NCI-H2029 (cell line): ENCODE data around the gene MFGE8.

Source experiments
- DNase-seq: peaks from one replicate; lab custom pipeline; 2025; lab: John Stamatoyannopoulos, UW

The MFGE8 gene

GRCh38 chr15:88900309-88900981 lies 12.7 kb downstream of the MFGE8 start:
- no peak for DNase-seq

GRCh38 chr15:88899251-88899650 lies 13.9 kb downstream of the MFGE8 start:
- no peak for DNase-seq

GRCh38 chr15:88898736-88899135 lies 14.4 kb downstream of the MFGE8 start:
- DNase-seq = no peak

- peak; percentile 22 for DNase-seq
Measured at GRCh38 chr15:88897456-88898194, 15.6 kb downstream of the MFGE8 start.

- no peak for DNase-seq
Measured at GRCh38 chr15:88897142-88897455, 16.1 kb downstream of the MFGE8 start.

- no peak for DNase-seq
Measured at GRCh38 chr15:88896333-88897033, 16.7 kb downstream of the MFGE8 start.

- DNase-seq = no peak
Measured at GRCh38 chr15:88894819-88895767, 18.1 kb downstream of the MFGE8 start, which contains the start of gene HAPLN3. Gene HAPLN3, minus strand, starts transcription at chr15:88895544. Its CDS starts 8,246 bp downstream, at chr15:88887298.

GRCh38 chr15:88894348-88894818 lies 18.8 kb downstream of the MFGE8 start:
- no peak for DNase-seq

- no peak for DNase-seq
Measured at GRCh38 chr15:88891540-88892254, 21.5 kb downstream of the MFGE8 start.

GRCh38 chr15:88890495-88890894 lies 22.7 kb downstream of the MFGE8 start:
- DNase-seq = no peak

GRCh38 chr15:88888719-88889118 lies 24.5 kb downstream of the MFGE8 start:
- no peak for DNase-seq

- no peak for DNase-seq
Measured at GRCh38 chr15:88887068-88887580, 26.1 kb downstream of the MFGE8 start.

GRCh38 chr15:88882785-88883184 lies 30.4 kb downstream of the MFGE8 start:
- DNase-seq = no peak

- no peak for DNase-seq
Measured at GRCh38 chr15:88881775-88882174, 31.4 kb downstream of the MFGE8 start.

- DNase-seq = no peak
Measured at GRCh38 chr15:88880944-88881740, 32.0 kb downstream of the MFGE8 start.

- no peak for DNase-seq
Measured at GRCh38 chr15:88878720-88879184, 34.4 kb downstream of the MFGE8 start.

- DNase-seq = no peak
Measured at GRCh38 chr15:88877906-88878305, 35.3 kb downstream of the MFGE8 start.

GRCh38 chr15:88877415-88877814 lies 35.8 kb downstream of the MFGE8 start:
- no peak for DNase-seq

- no peak for DNase-seq
Measured at GRCh38 chr15:88876573-88876972, 36.6 kb downstream of the MFGE8 start.

GRCh38 chr15:88874684-88875083 lies 38.5 kb downstream of the MFGE8 start:
- no peak for DNase-seq
